Keratinocyte (primary cell): Measurements from ENCODE around the gene DDB1. TPM values are rescaled to one million over a fixed set of nuclear protein-coding genes. Genes with fewer than 3 reads are reported as not detected.

Source experiments
- DNase-seq: peaks from one replicate; pipeline ENCODE4 v3.0.0-alpha.2; 2011; ENCODE audit warnings: low read depth, missing footprints, low spot score
- FAIRE-seq: peaks from 2 replicates; lab custom pipeline; 2011; peaks lifted over from hg19 to GRCh38; lab: Jason Lieb, UNC
- H2AFZ ChIP-seq: 2 replicates; pipeline ENCODE4 v1.6.0; 2012; ENCODE audit warnings: low read length, control low read depth, inconsistent platforms; ENCODE audit not compliant: control insufficient read depth
- H3K27ac ChIP-seq: 2 replicates; pipeline ENCODE4 v1.5.1; 2011; ENCODE audit warnings: low read length; ENCODE audit not compliant: control insufficient read depth, insufficient read depth
- H3K27me3 ChIP-seq: 3 replicates; pipeline ENCODE4 v1.6.0; 2011; ENCODE audit warnings: low read length; ENCODE audit not compliant: control insufficient read depth, insufficient read depth; ENCODE audit errors: extremely low read depth
- H3K36me3 ChIP-seq, 2 experiments: 2 replicates in 1 of 2; 3 replicates in 1 of 2; pipeline ENCODE4 v1.5.1; 2011; ENCODE audit warnings: low read length in 2 of 2, mild to moderate bottlenecking in 1 of 2; ENCODE audit not compliant: control insufficient read depth in 2 of 2, insufficient read depth in 2 of 2; ENCODE audit errors: extremely low read depth in 1 of 2
- H3K4me1 ChIP-seq: 3 replicates; pipeline ENCODE4 v1.5.1; 2011; ENCODE audit warnings: low read length; ENCODE audit not compliant: control insufficient read depth, insufficient read depth; ENCODE audit errors: extremely low read depth
- H3K4me2 ChIP-seq: 3 replicates; pipeline ENCODE4 v1.6.0; 2011; ENCODE audit warnings: low read depth, low read length; ENCODE audit not compliant: control insufficient read depth, insufficient read depth; ENCODE audit errors: extremely low read depth
- H3K4me3 ChIP-seq, 3 experiments: fragments of 200-600 bp in 1 of 3; sonication (generic) in 1 of 3; 2 replicates in 2 of 3; 3 replicates in 1 of 3; pipeline ENCODE4 v1.5.1; 2011 to 2016; ENCODE audit warnings: low read length in 3 of 3, mild to moderate bottlenecking in 3 of 3, control low read depth in 2 of 3, inconsistent platforms in 1 of 3, low read depth in 1 of 3, mixed read lengths in 1 of 3, mixed run types in 1 of 3, moderate library complexity in 1 of 3; ENCODE audit not compliant: control insufficient read depth in 2 of 3, insufficient read depth in 2 of 3; ENCODE audit errors: extremely low read depth in 1 of 3
- H3K79me2 ChIP-seq: 2 replicates; pipeline ENCODE4 v1.6.0; 2012; ENCODE audit warnings: low read length; ENCODE audit not compliant: control insufficient read depth, insufficient read depth
- H3K9ac ChIP-seq: 3 replicates; pipeline ENCODE4 v1.6.0; 2011; ENCODE audit warnings: low read length; ENCODE audit not compliant: control insufficient read depth, insufficient read depth; ENCODE audit errors: extremely low read depth
- H3K9me1 ChIP-seq: 3 replicates; pipeline ENCODE4 v1.6.0; 2011; ENCODE audit warnings: low read length; ENCODE audit not compliant: control insufficient read depth, insufficient read depth; ENCODE audit errors: extremely low read depth
- H3K9me3 ChIP-seq: 2 replicates; pipeline ENCODE4 v1.5.1; 2012; ENCODE audit warnings: low read depth, low read length; ENCODE audit not compliant: control insufficient read depth
- H4K20me1 ChIP-seq: 3 replicates; pipeline ENCODE4 v1.6.0; 2011; ENCODE audit warnings: low read length; ENCODE audit not compliant: control insufficient read depth, insufficient read depth; ENCODE audit errors: extremely low read depth
- CTCF ChIP-seq, 3 experiments: IDR thresholded peaks in 1 of 3; conservative IDR thresholded peaks in 1 of 3; optimal IDR thresholded peaks in 1 of 3; 2 replicates in 2 of 3; 3 replicates in 1 of 3; pipeline versions ENCODE3 to v1.5.1; 2011; ENCODE audit warnings: low read length in 3 of 3, mild to moderate bottlenecking in 3 of 3, moderate library complexity in 2 of 3, control low read depth in 1 of 3, inconsistent platforms in 1 of 3; ENCODE audit not compliant: insufficient read depth in 2 of 3; ENCODE audit errors: extremely low read depth in 1 of 3
- EZH2 ChIP-seq: IDR thresholded peaks from one replicate; pipeline ENCODE4 v1.6.1; 2012; ENCODE audit warnings: inconsistent platforms, mild to moderate bottlenecking, low read length, moderate library complexity
- dilution Hi-C: fragments of 300-500 bp; cut with MboI; formaldehyde crosslinking; loops from one replicate; pipeline ENCODE4 v1.7.0; 2020; ENCODE audit warnings: low sequenced_read_pairs; ENCODE audit not compliant: extremely low pct_ligation_motif_present
- polyA plus RNA-seq, 5 experiments: library from polyadenylated mRNA; depleted of rRNA in 3 of 5; stranded (reverse) in 3 of 5; stranded (forward) in 1 of 5; unstranded in 1 of 5; fragments of >200 nt; gene quantifications; 1 replicate in 1 of 5; 2 replicates in 3 of 5; 3 replicates in 1 of 5; pipeline versions ENCODE4 v1.2.1 to v1.2.3, GENCODE V29; 2011 to 2012; ENCODE audit warnings: missing spikeins in 2 of 5, low read depth in 1 of 5, low replicate concordance in 1 of 5

Gene DDB1
- polyA plus RNA-seq, 1 donor (not counting 4 experiments of a cell fraction or from before 2014, with no cell fraction given) = 187 TPM

- Histone ChIP-seq H3K9me3 (no peaks in the 10 kb centered on the region), H3K4me1 (peaks cover 5% of the 10 kb centered on the region), H3K27me3 (no peaks in the 10 kb centered on the region), H3K4me3 (no peak overlapping the region), H3K79me2 (no peaks in the 10 kb centered on the region), H3K36me3 (peaks cover 29% of the 10 kb centered on the region in 2 experiments), H2AFZ (no peak overlapping the region), H3K4me2 (no peak overlapping the region), H3K9me1 (peaks cover 2% of the 10 kb centered on the region), H4K20me1 (no peaks in the 10 kb centered on the region), H3K27ac (no peak overlapping the region), H3K9ac (no peak overlapping the region)
- DNase-seq (no peak), FAIRE-seq (no peak)
- dilution Hi-C loops = no loop called here
- TF ChIP-seq EZH2 (no peak), CTCF (optimal IDR thresholded peaks at IDR 0.05 in 1 of 3, IDR thresholded peaks at IDR 0.05 in 1 of 3, conservative IDR thresholded peaks at IDR 0.05 in 1 of 3; ENCODE audit: extremely low read depth in 1 of 3, insufficient read depth in 2 of 3, low read length in 3 of 3) (no peak)
Observed at GRCh38 chr11:61347916-61348461, 15.1 kb upstream of the DDB1 start.

- H3K4me1 ChIP-seq = peaks cover 5% of the 10 kb centered on the region
- no peak overlapping the region for H3K4me3 ChIP-seq
- FAIRE-seq (no peak), DNase-seq (no peak)
- H3K79me2 ChIP-seq = no peaks in the 10 kb centered on the region
- peaks cover 24 to 25% of the 10 kb centered on the region in 2 experiments for H3K36me3 ChIP-seq
- no peaks in the 10 kb centered on the region for H3K27me3 ChIP-seq
- no peak for TF ChIP-seq CTCF (optimal IDR thresholded peaks at IDR 0.05 in 1 of 3, IDR thresholded peaks at IDR 0.05 in 1 of 3, conservative IDR thresholded peaks at IDR 0.05 in 1 of 3; ENCODE audit: extremely low read depth in 1 of 3, insufficient read depth in 2 of 3, low read length in 3 of 3)
- TF ChIP-seq EZH2 = no peak
- no peak overlapping the region for H3K9ac ChIP-seq
- no peak overlapping the region for H3K27ac ChIP-seq
- dilution Hi-C loops = no loop called here
- peaks cover 2% of the 10 kb centered on the region for H3K9me1 ChIP-seq
- H4K20me1 ChIP-seq = no peaks in the 10 kb centered on the region
- no peaks in the 10 kb centered on the region for H3K9me3 ChIP-seq
- H3K4me2 ChIP-seq = no peak overlapping the region
- H2AFZ ChIP-seq = no peak overlapping the region
Observed at GRCh38 chr11:61345954-61346843, 13.3 kb upstream of the DDB1 start.
